Cardiac muscle cell (in vitro differentiated cells and primary cell): ENCODE results near the gene SUGP2. TPM values are rescaled to one million over a fixed set of nuclear protein-coding genes. Genes with fewer than 3 reads are reported as not detected.

Source experiments
- DNase-seq, 2 donors: peaks; one replicate each; pipeline versions ENCODE4 v3.0.0 to v3.0.0-alpha.2; 2010 to 2017; ENCODE audit warnings: low read depth in 1 of 2, low spot score in 1 of 2
- H3K27ac ChIP-seq: fragments of 200-600 bp; sonication (generic); 2 replicates; pipeline ENCODE4 v1.5.1; 2016
- H3K27me3 ChIP-seq: fragments of 200-600 bp; sonication (generic); 2 replicates; pipeline ENCODE4 v1.6.0; 2016; ENCODE audit warnings: control low read depth
- H3K36me3 ChIP-seq: fragments of 200-600 bp; sonication (generic); 2 replicates; pipeline ENCODE4 v1.5.1; 2016; ENCODE audit warnings: control low read depth
- H3K4me1 ChIP-seq: fragments of 200-600 bp; sonication (generic); 2 replicates; pipeline ENCODE4 v1.8.1; 2017; ENCODE audit warnings: low read depth, mild to moderate bottlenecking, mixed run types
- H3K4me3 ChIP-seq: fragments of 200-600 bp; sonication (generic); 2 replicates; pipeline ENCODE4 v1.5.1; 2016; ENCODE audit warnings: mild to moderate bottlenecking
- H3K9me3 ChIP-seq: fragments of 200-600 bp; sonication (generic); 2 replicates; pipeline ENCODE4 v1.5.1; 2017; ENCODE audit warnings: low read depth, mild to moderate bottlenecking, control low read depth
- CTCF ChIP-seq: IDR thresholded peaks from 2 replicates; pipeline ENCODE4 v1.5.1; 2012; ENCODE audit warnings: low read depth, mild to moderate bottlenecking, low read length
- polyA plus RNA-seq: library from polyadenylated mRNA; unstranded; fragments of >200 nt; fragmentation: Nextera tagmentation; extraction: Ambion mirVana; gene quantifications from 2 replicates; pipeline ENCODE4 v1.2.1, GENCODE V29; 2016
- total RNA-seq: library from RNA; depleted of rRNA; stranded (reverse); fragments of >200 nt; gene quantifications from 2 replicates; pipeline ENCODE4 v1.2.3, GENCODE V29; 2016

Gene SUGP2
- total RNA-seq = 90.1 and 126 TPM in 2 replicates
- polyA plus RNA-seq = 120 and 145 TPM in 2 replicates

DNA sequence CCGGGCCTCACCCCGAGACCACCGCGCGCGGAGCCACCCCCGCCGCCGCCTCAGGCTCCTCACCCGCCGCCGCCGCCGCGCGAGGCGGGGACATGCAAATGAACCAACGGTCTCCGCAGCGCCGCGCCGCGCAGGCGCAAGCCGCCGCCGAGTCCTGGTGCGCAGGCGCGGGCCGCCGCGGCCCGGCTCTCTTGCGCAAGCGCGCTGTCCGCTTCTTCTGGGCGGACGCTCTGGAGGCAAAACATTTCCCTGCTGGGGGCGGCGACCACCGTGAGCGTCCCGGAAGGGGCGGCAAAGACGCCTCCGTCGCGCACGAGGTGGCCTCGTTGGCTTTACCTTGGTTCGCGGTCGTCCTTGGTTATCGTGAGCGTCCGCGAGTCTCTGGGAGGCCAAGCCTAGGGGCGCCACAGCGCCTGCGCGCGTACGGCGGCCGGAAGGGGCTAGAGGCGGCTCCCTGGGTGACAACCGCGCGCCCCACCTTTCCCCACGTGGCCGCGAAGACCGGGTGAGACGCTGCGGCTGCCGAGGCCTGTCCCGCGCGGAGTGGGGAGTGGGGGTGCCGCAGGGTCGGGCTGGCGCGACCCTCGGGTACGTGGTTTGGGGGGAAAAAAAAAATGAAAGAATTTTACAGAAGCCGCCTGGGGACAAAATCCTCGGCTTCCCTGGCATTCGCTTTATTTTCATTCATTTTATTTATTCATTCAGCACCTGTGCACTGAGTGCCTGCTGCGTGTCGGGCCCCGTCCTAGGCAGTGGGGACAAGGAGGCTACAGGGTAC lies at the start of gene SUGP2, which contains the start of gene ARMC6:
SUGP2 (minus strand) TSS at position 92 of the 778 bp plus-strand sequence. CDS start 2,446 bp downstream, outside the sequence.
ARMC6 (plus strand) TSS at position 178 of the 778 bp plus-strand sequence. CDS start 607 bp downstream, outside the sequence.
- H3K4me1 ChIP-seq = peaks cover 3% of the 10 kb centered on the region
- H3K27ac ChIP-seq = peak within 1 kb of the TSS; percentile 96
- no peak for TF ChIP-seq CTCF
- H3K36me3 ChIP-seq = peaks cover 12% of the 10 kb centered on the region
- no peaks in the 10 kb centered on the region for H3K9me3 ChIP-seq
- DNase-seq = peak; percentile 91 to 93
- no peaks in the 10 kb centered on the region for H3K27me3 ChIP-seq
- peak within 1 kb of the TSS; percentile 69 for H3K4me3 ChIP-seq

- Histone ChIP-seq H3K27ac (no peak overlapping the region), H3K4me3 (no peak overlapping the region), H3K36me3 (no peaks in the 10 kb centered on the region), H3K4me1 (no peaks in the 10 kb centered on the region), H3K27me3 (no peaks in the 10 kb centered on the region), H3K9me3 (no peaks in the 10 kb centered on the region)
- TF ChIP-seq CTCF = no peak
- DNase-seq = peak in 1 of 2 donors; percentile 56
Measured at GRCh38 chr19:19081642-19082151, 48.4 kb upstream of the SUGP2 start.

DNA sequence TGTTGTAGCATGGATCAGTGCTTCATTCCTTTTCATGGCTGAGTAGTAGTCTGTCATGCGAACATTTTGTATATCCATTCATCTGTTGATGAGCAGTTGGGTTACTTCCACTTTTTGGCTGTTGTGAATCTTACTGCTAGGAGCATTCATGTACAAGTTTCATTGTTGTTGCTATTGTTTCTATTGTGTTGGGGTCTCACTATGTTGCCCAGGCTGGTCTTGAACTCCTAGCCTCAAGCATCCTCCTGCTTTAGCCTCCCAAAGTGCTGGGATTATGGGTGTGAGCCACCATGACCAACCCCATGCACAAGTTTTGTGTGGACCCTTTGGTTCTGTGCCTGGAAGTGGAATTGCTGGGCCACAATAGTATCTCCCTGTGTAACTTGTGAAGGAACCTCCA lies 46.3 kb upstream of the SUGP2 start:
- no peak for DNase-seq
- Histone ChIP-seq H3K27ac (no peak overlapping the region), H3K27me3 (no peaks in the 10 kb centered on the region), H3K36me3 (no peaks in the 10 kb centered on the region), H3K4me3 (no peak overlapping the region), H3K9me3 (no peaks in the 10 kb centered on the region), H3K4me1 (no peaks in the 10 kb centered on the region)
- no peak for TF ChIP-seq CTCF

DNA sequence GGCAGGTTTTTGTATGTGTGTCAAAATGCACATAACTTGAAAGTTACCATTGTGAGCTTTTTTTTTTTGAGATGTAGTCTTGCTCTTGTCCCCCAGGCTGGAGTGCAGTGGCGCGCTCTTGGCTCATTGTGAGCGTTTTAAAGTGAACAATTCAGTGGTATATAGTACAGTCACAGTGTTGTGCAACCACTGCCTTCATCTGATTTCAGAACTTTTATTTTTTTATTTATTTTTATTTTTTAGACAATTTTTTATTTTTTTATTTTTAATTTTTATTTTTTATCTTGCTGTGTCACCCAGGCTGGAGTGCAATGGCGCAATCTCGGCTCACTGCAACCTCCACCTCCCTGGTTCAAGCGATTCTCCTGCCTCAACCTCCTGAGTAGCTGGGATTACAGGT lies 45.5 kb upstream of the SUGP2 start:
- no peaks in the 10 kb centered on the region for H3K27me3 ChIP-seq
- H3K27ac ChIP-seq = no peak overlapping the region
- DNase-seq = no peak
- no peaks in the 10 kb centered on the region for H3K36me3 ChIP-seq
- TF ChIP-seq CTCF = no peak
- no peaks in the 10 kb centered on the region for H3K4me1 ChIP-seq
- H3K4me3 ChIP-seq = no peak overlapping the region
- H3K9me3 ChIP-seq = no peaks in the 10 kb centered on the region

- no peak for DNase-seq
- H3K9me3 ChIP-seq = no peaks in the 10 kb centered on the region
- H3K27me3 ChIP-seq = no peaks in the 10 kb centered on the region
Measured at GRCh38 chr19:19077103-19077502, 43.8 kb upstream of the SUGP2 start.

More at GRCh38 chr19:19077103-19077502, 43.8 kb upstream of the SUGP2 start:
- no peaks in the 10 kb centered on the region for H3K4me1 ChIP-seq
- TF ChIP-seq CTCF = no peak
- no peaks in the 10 kb centered on the region for H3K36me3 ChIP-seq
- no peak overlapping the region for H3K4me3 ChIP-seq
- no peak overlapping the region for H3K27ac ChIP-seq
